ENCODE data around the gene CCBE1. TPM values are rescaled to one million over a fixed set of nuclear protein-coding genes. Genes with fewer than 3 reads are reported as not detected.

CCBE1 gene
- total RNA-seq, 2 experiments from 2014 or later: not detected

GRCh38 chr18:59633961-59634485, 63.2 kb downstream of the CCBE1 start:
- Mint-ChIP-seq H3K4me3 (no peak overlapping the region), H3K9me3 (peaks cover 3% of the 10 kb centered on the region), H3K4me1 (ENCODE audit: low read depth) (no peaks in the 10 kb centered on the region), H3K36me3 (ENCODE audit: low read depth) (no peaks in the 10 kb centered on the region), H3K27ac (no peak overlapping the region), H3K27me3 (peaks cover 1% of the 10 kb centered on the region)
- no peak for DNase-seq
- no peak for ATAC-seq
- TF ChIP-seq CTCF (IDR thresholded peaks at IDR 0.05): no peak
- POLR2A ChIA-PET: no interaction called here
- CTCF ChIA-PET: interaction anchor here (1.2 to 1.9 kb wide), 2 partner anchors 106 to 189 kb away, joined by 3 to 9 read pairs; no protein-coding TSS in a partner anchor
- intact Hi-C loops (cut with micrococcal nuclease): no loop called here

- ChIA-PET POLR2A (no interaction called here), CTCF (interaction anchor here (0.7 to 3.3 kb wide), 2 partner anchors 17 to 190 kb away, joined by 3 to 19 read pairs; no protein-coding TSS in a partner anchor)
- Mint-ChIP-seq H3K4me3 (no peak overlapping the region), H3K4me1 (ENCODE audit: low read depth) (no peaks in the 10 kb centered on the region), H3K27ac (no peak overlapping the region), H3K9me3 (peaks cover 3% of the 10 kb centered on the region), H3K27me3 (peaks cover 3% of the 10 kb centered on the region), H3K36me3 (ENCODE audit: low read depth) (no peaks in the 10 kb centered on the region)
- no peak for TF ChIP-seq CTCF (IDR thresholded peaks at IDR 0.05)
- DNase-seq: no peak
- intact Hi-C loops (cut with micrococcal nuclease): no loop called here
- no peak for ATAC-seq
Measured at GRCh38 chr18:59633317-59633716, 63.9 kb downstream of the CCBE1 start.

- Mint-ChIP-seq H3K36me3 (ENCODE audit: low read depth) (no peaks in the 10 kb centered on the region), H3K9me3 (peaks cover 3% of the 10 kb centered on the region), H3K27me3 (peaks cover 3% of the 10 kb centered on the region), H3K27ac (no peak overlapping the region), H3K4me1 (ENCODE audit: low read depth) (no peaks in the 10 kb centered on the region), H3K4me3 (no peak overlapping the region)
- DNase-seq: peak; percentile 18
- no peak for ATAC-seq
- intact Hi-C loops (cut with micrococcal nuclease): no loop called here
- ChIA-PET POLR2A (no interaction called here), CTCF (interaction anchor here (0.6 to 3.3 kb wide), 9 partner anchors 22 to 192 kb away, joined by 3 to 19 read pairs (median 3); partner anchors contain the start of gene CCBE1)
- peak; percentile 12 for TF ChIP-seq CTCF (IDR thresholded peaks at IDR 0.05)
Measured at GRCh38 chr18:59631583-59632181, 65.5 kb downstream of the CCBE1 start.

- H3K9me3 Mint-ChIP-seq: peaks cover 3% of the 10 kb centered on the region
- H3K4me1 Mint-ChIP-seq (ENCODE audit: low read depth): no peaks in the 10 kb centered on the region
- ATAC-seq (no peak), DNase-seq (no peak)
- peaks cover 3% of the 10 kb centered on the region for H3K27me3 Mint-ChIP-seq
- POLR2A ChIA-PET: no interaction called here
- H3K27ac Mint-ChIP-seq: no peak overlapping the region
- intact Hi-C loops (cut with micrococcal nuclease): no loop called here
- CTCF ChIA-PET: no interaction called here
- TF ChIP-seq CTCF (IDR thresholded peaks at IDR 0.05): no peak
- no peak overlapping the region for H3K4me3 Mint-ChIP-seq
- no peaks in the 10 kb centered on the region for H3K36me3 Mint-ChIP-seq (ENCODE audit: low read depth)
Measured at GRCh38 chr18:59629894-59630293, 67.3 kb downstream of the CCBE1 start.

GRCh38 chr18:59628995-59629394, 68.2 kb downstream of the CCBE1 start:
- TF ChIP-seq CTCF (IDR thresholded peaks at IDR 0.05): no peak
- Mint-ChIP-seq H3K4me1 (ENCODE audit: low read depth) (no peaks in the 10 kb centered on the region), H3K36me3 (ENCODE audit: low read depth) (no peaks in the 10 kb centered on the region), H3K27ac (no peak overlapping the region), H3K9me3 (peaks cover 3% of the 10 kb centered on the region), H3K27me3 (peaks cover 3% of the 10 kb centered on the region), H3K4me3 (no peak overlapping the region)
- intact Hi-C loops (cut with micrococcal nuclease): no loop called here
- ATAC-seq (no peak), DNase-seq (no peak)
- ChIA-PET POLR2A (no interaction called here), CTCF (no interaction called here)

All from activated CD8-positive, alpha-beta T cell treated with anti-CD3 and anti-CD28 coated beads for 36 hours (primary cell).